HepG2 (cell line): Measurements from ENCODE around the gene TTC4. TPM values are rescaled to one million over a fixed set of nuclear protein-coding genes. Genes with fewer than 3 reads are reported as not detected.

ENCODE experiments used
- ATAC-seq: fragments of 200-7000 bp; cut with Tn5 transposase; 3 replicates; pipeline ENCODE4 v1.9.1; 2020; ENCODE audit warnings: mild to moderate bottlenecking, moderate library complexity
- BruUV-seq: library from RNA; stranded (reverse); fragments of 400-500 nt; replicated peaks from 2 replicates; lab custom pipeline; 2021; lab: Mats Ljungman, UMichigan
- CTCF ChIA-PET: fragments of 300-600 bp; formaldehyde crosslinking; extraction: SDS; loops from one replicate; lab custom pipeline; 2021; ENCODE audit warnings: low total read pairs, inconsistent platforms, low intra/inter-chr PET ratio; lab: Yijun Ruan, JAX
- POLR2A ChIA-PET: fragments of 350-600 bp; sonication (Branson Sonifier 250); formaldehyde crosslinking; loops from one replicate; lab custom pipeline; 2020; ENCODE audit warnings: antibody characterized with exemption, inconsistent platforms; lab: Yijun Ruan, JAX
- DNase-seq: peaks from one replicate; pipeline ENCODE4 v3.0.0-alpha.2; 2015; ENCODE audit warnings: low spot score
- FAIRE-seq: peaks from 3 replicates; lab custom pipeline; 2011; peaks lifted over from hg19 to GRCh38; lab: Jason Lieb, UNC
- H2AFZ ChIP-seq: one replicate; pipeline ENCODE4 v1.6.1; 2011; ENCODE audit warnings: low read length, inconsistent platforms
- H3K27ac ChIP-seq: fragments of 300-600 bp; 3 replicates; pipeline ENCODE4 v1.8.0; 2011; ENCODE audit warnings: mixed run types, mild to moderate bottlenecking, mixed read lengths, low read length, inconsistent platforms; ENCODE audit not compliant: insufficient read depth; ENCODE audit errors: extremely low read length
- H3K27me3 ChIP-seq, 2 experiments: fragments of 200-600 bp in 1 of 2; 2 replicates in 1 of 2; 3 replicates in 1 of 2; pipeline versions ENCODE4 v1.6.0 to v1.8.0; 2011; ENCODE audit warnings: low read length in 2 of 2, mild to moderate bottlenecking in 2 of 2, moderate library complexity in 2 of 2, inconsistent platforms in 1 of 2; ENCODE audit not compliant: insufficient read depth in 2 of 2, control insufficient read depth in 1 of 2
- H3K36me3 ChIP-seq, 2 experiments: fragments of 200-600 bp in 1 of 2; replicated peaks in 1 of 2; 2 replicates in 1 of 2; 3 replicates in 1 of 2; pipeline versions ENCODE4 v1.5.1 to v1.8.0; 2011; ENCODE audit warnings: low read length in 2 of 2, inconsistent platforms in 1 of 2; ENCODE audit not compliant: insufficient read depth in 2 of 2, control insufficient read depth in 1 of 2
- H3K4me1 ChIP-seq: 2 replicates; pipeline ENCODE4 v1.5.1; 2012; ENCODE audit warnings: low read length, inconsistent platforms; ENCODE audit not compliant: insufficient read depth
- H3K4me2 ChIP-seq: 2 replicates; pipeline ENCODE4 v1.6.0; 2011; ENCODE audit warnings: low read depth, low read length, inconsistent platforms
- H3K4me3 ChIP-seq, 3 experiments: fragments of 200-600 bp in 1 of 3; sonication (generic), shearing (Covaris generic) in 1 of 3; replicated peaks in 1 of 3; 2 replicates each; pipeline ENCODE4 v1.5.1; 2011 to 2016; ENCODE audit warnings: low read length in 3 of 3, inconsistent platforms in 2 of 3, low read depth in 2 of 3, mild to moderate bottlenecking in 2 of 3, control low read depth in 1 of 3, mixed read lengths in 1 of 3; ENCODE audit not compliant: insufficient read depth in 1 of 3
- H3K79me2 ChIP-seq: one replicate; pipeline ENCODE4 v1.6.1; 2011; ENCODE audit warnings: low read length, inconsistent platforms; ENCODE audit not compliant: insufficient read depth
- H3K9ac ChIP-seq: 2 replicates; pipeline ENCODE4 v1.6.0; 2011; ENCODE audit warnings: mild to moderate bottlenecking, low read depth, low read length, inconsistent platforms; ENCODE audit not compliant: insufficient read depth
- H3K9me3 ChIP-seq: 2 replicates; pipeline ENCODE4 v1.5.1; 2012; ENCODE audit warnings: mild to moderate bottlenecking, low read length
- H4K20me1 ChIP-seq: 2 replicates; pipeline ENCODE4 v1.6.0; 2011; ENCODE audit warnings: inconsistent platforms, mild to moderate bottlenecking, low read length, moderate library complexity; ENCODE audit not compliant: insufficient read depth
- ATF7 ChIP-seq, 2 experiments: fragments of 450-650 bp in 1 of 2; sonication (generic) in 1 of 2; formaldehyde crosslinking in 1 of 2; IDR thresholded peaks; 2 replicates each; pipeline versions ENCODE4 v1.4.0 to v1.6.1; 2016 to 2020; ENCODE audit warnings: antibody characterized with exemption in 1 of 2, mild to moderate bottlenecking in 1 of 2, missing genetic modification reagents in 1 of 2
- EZH2 ChIP-seq: conservative IDR thresholded peaks from 2 replicates; pipeline ENCODE4 v1.6.1; 2012; ENCODE audit warnings: mild to moderate bottlenecking, low read depth, low read length, moderate library complexity
- FOXK1 ChIP-seq: sonication (generic); formaldehyde crosslinking; IDR thresholded peaks from 2 replicates; pipeline ENCODE4 v1.4.0; 2020; ENCODE audit warnings: low read depth, missing genetic modification reagents, borderline replicate concordance
- MAFG ChIP-seq: sonication (generic); formaldehyde crosslinking; IDR thresholded peaks from 2 replicates; pipeline ENCODE4 v1.5.1; 2020; ENCODE audit warnings: mild to moderate bottlenecking, missing genetic modification reagents
- PAF1 ChIP-seq: IDR thresholded peaks from 2 replicates; pipeline ENCODE4 v1.6.1; 2016; ENCODE audit warnings: missing genetic modification reagents, missing compliant biosample characterization
- RAD51 ChIP-seq: fragments of 450-650 bp; IDR thresholded peaks from 2 replicates; pipeline ENCODE4 v1.6.1; 2016; ENCODE audit warnings: borderline replicate concordance
- SIN3B ChIP-seq: fragments of 150-350 bp; IDR thresholded peaks from 2 replicates; pipeline ENCODE4 v1.6.1; 2014; ENCODE audit warnings: low read length
- SMC3 ChIP-seq: IDR thresholded peaks from 2 replicates; pipeline ENCODE4 v1.6.1; 2011; ENCODE audit warnings: low read length, improper control_type of control experiment
- ZFP82 ChIP-seq: sonication (generic); formaldehyde crosslinking; IDR thresholded peaks from 2 replicates; pipeline ENCODE4 v1.5.1; 2020; ENCODE audit warnings: mild to moderate bottlenecking, missing genetic modification reagents, borderline replicate concordance
- ZNF329 ChIP-seq: sonication (generic); formaldehyde crosslinking; IDR thresholded peaks from 2 replicates; pipeline ENCODE4 v1.9.0; 2021; ENCODE audit warnings: low read depth, mild to moderate bottlenecking, missing genetic modification reagents
- ZNF503 ChIP-seq: sonication (generic); formaldehyde crosslinking; IDR thresholded peaks from 2 replicates; pipeline ENCODE4 v1.4.0; 2020; ENCODE audit warnings: missing genetic modification reagents
- ZNF609 ChIP-seq: sonication (generic); formaldehyde crosslinking; IDR thresholded peaks from 2 replicates; pipeline ENCODE4 v1.4.0; 2020; ENCODE audit warnings: mild to moderate bottlenecking, missing genetic modification reagents, borderline replicate concordance
- ZSCAN21 ChIP-seq: sonication (generic); formaldehyde crosslinking; IDR thresholded peaks from 2 replicates; pipeline ENCODE4 v1.8.0; 2022; ENCODE audit warnings: mild to moderate bottlenecking, missing genetic modification reagents, moderate library complexity, borderline replicate concordance
- WGBS: methylation state at CpG from one replicate; pipeline ENCODE4 v1.1.6; 2017; ENCODE audit warnings: low lambda C conversion rate; 5-methylcytosine and 5-hydroxymethylcytosine counted together
- in situ Hi-C: cut with HindIII; loops from 2 replicates; pipeline ENCODE4 v1.10.0; 2017; ENCODE audit warnings: low pct_unique_long_range_greater_than_20kb; ENCODE audit not compliant: extremely low pct_ligation_motif_present
- intact Hi-C: fragments of 100-400 bp; cut with micrococcal nuclease; formaldehyde crosslinking; loops from one replicate; pipeline ENCODE4 v1.10.0; 2022; ENCODE audit not compliant: unreplicated experiment
- polyA plus RNA-seq, 8 experiments: library from polyadenylated mRNA; depleted of rRNA in 3 of 8; stranded (reverse) in 7 of 8; unstranded in 1 of 8; fragments of >200 nt; fragmentation: Illumina TruSeq in 4 of 8; extraction: Trizol in 4 of 8; gene quantifications; 2 replicates each; pipeline versions ENCODE4 v1.2.1 to v1.2.3, GENCODE V29; 2011 to 2016; ENCODE audit warnings: low read depth in 4 of 8, missing spikeins in 1 of 8, mixed read lengths in 1 of 8; ENCODE audit not compliant: insufficient read depth in 1 of 8
- total RNA-seq, 5 experiments: library from RNA; depleted of rRNA; stranded (reverse); fragments of >200 nt; fragmentation: Illumina TruSeq; extraction: Trizol; gene quantifications; 2 replicates each; pipeline ENCODE4 v1.2.3, GENCODE V29; 2016; ENCODE audit warnings: low read depth in 1 of 5
- TF ChIP-seq, protein P1 (sequence below): sonication (generic); formaldehyde crosslinking; conservative IDR thresholded peaks from 2 replicates; pipeline ENCODE4 v1.4.0; 2020; ENCODE audit warnings: missing genetic modification reagents

The TTC4 gene
- total and polyA plus RNA-seq, 2 of the 13 experiments (the other 11 are each of a cell fraction or from before 2014, with no cell fraction given): 13.1 to 24.7 TPM

DNA sequence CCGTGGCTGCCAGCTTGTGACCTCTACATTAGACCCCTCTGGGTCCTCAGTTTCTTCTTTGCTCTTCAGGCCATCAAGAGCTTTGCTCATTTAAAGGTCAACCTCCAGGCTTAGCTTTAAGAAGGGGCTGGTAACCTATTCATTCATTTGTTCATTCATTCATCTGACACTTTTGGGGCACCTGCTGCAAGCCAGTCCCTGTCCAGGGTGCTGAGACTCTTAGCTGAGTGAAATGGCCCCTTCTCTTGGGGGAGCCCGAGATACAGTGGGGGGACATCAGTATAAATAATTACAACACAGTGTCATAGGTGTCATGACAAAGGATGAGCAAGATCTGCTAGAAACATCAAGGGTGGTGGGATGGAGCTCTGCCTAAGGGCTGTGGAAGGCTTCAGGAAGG lies 10.5 kb upstream of the TTC4 start (continued):
- no peak for TF ChIP-seq PAF1
- TF ChIP-seq ATF7 (IDR thresholded peaks at IDR 0.05): no peak
- TF ChIP-seq ATF7 (CRISPR knock-in tag; IDR thresholded peaks at IDR 0.05): no peak
- no peak for TF ChIP-seq ZNF329 (CRISPR knock-in tag)

DNA sequence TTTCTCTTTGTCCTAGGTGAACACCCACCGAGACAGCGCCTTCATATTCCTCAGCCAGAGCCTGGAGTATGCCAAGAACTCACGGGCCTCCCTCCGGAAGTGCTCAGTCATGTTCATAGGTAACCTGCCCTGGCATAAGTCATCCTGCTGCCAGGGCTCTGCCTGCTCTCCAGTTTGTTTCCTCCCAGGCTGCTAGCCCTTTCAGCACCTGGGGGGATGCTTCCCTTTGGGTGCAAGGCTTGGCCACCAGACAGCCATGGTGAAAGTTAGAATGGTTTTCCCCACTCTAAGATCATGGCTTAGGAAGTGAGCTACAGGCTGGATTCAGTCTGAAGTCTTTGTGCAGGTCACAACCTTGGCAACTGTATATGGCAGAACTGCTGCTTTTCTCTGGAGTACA lies 9.2 kb upstream of the TTC4 start:
- no peak for FAIRE-seq
- H3K4me2 ChIP-seq: no peak overlapping the region
- H3K9me3 ChIP-seq: no peaks in the 10 kb centered on the region
- H3K79me2 ChIP-seq: no peaks in the 10 kb centered on the region
- H4K20me1 ChIP-seq: no peaks in the 10 kb centered on the region
- no peak overlapping the region for H2AFZ ChIP-seq
- no peak for ATAC-seq
- CTCF ChIA-PET: no interaction called here
- no peaks in the 10 kb centered on the region for H3K36me3 ChIP-seq
- no peak overlapping the region for H3K27ac ChIP-seq
- in situ Hi-C loops (no loop called here), intact Hi-C loops (no loop called here)
- POLR2A ChIA-PET: no interaction called here
- no TSS peak for BruUV-seq
- no peak for DNase-seq
- no peaks in the 10 kb centered on the region for H3K4me1 ChIP-seq
- no CpG with 5 or more reads among the region's 4 CpGs for WGBS
- H3K9ac ChIP-seq: no peak overlapping the region
- no peak overlapping the region for H3K4me3 ChIP-seq
- peaks cover 0 to 17% of the 10 kb centered on the region in 2 experiments; a peak in 2 of 5 replicates for H3K27me3 ChIP-seq
- TF ChIP-seq SIN3B: no peak
- no peak for TF ChIP-seq ZSCAN21 (CRISPR knock-in tag)
- TF ChIP-seq EZH2: no peak
- no peak for TF ChIP-seq RAD51
- no peak for TF ChIP-seq SMC3
- no peak for TF ChIP-seq ZFP82 (CRISPR knock-in tag)
- no peak for TF ChIP-seq ZNF609 (CRISPR knock-in tag)
- no peak for TF ChIP-seq ZNF329 (CRISPR knock-in tag)
- TF ChIP-seq ZNF503: no peak
- TF ChIP-seq FOXK1 (CRISPR knock-in tag): no peak
- TF ChIP-seq, protein P1, sequence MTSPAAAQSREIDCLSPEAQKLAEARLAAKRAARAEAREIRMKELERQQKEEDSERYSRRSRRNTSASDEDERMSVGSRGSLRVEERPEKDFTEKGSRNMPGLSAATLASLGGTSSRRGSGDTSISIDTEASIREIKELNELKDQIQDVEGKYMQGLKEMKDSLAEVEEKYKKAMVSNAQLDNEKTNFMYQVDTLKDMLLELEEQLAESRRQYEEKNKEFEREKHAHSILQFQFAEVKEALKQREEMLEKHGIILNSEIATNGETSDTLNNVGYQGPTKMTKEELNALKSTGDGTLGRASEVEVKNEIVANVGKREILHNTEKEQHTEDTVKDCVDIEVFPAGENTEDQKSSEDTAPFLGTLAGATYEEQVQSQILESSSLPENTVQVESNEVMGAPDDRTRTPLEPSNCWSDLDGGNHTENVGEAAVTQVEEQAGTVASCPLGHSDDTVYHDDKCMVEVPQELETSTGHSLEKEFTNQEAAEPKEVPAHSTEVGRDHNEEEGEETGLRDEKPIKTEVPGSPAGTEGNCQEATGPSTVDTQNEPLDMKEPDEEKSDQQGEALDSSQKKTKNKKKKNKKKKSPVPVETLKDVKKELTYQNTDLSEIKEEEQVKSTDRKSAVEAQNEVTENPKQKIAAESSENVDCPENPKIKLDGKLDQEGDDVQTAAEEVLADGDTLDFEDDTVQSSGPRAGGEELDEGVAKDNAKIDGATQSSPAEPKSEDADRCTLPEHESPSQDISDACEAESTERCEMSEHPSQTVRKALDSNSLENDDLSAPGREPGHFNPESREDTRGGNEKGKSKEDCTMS (CRISPR knock-in tag): no peak
- TF ChIP-seq MAFG (CRISPR knock-in tag): no peak
